Suppressor macrophage (primary cell): Measurements from ENCODE around the gene HECTD1.
"Not testable (repeated sequence)": the region's sequence is repeated elsewhere in the genome, so short reads cannot be mapped to it uniquely, and the experiment has no call there.

ENCODE experiments used
- DNase-seq, 4 experiments: peaks; one replicate each; pipeline ENCODE4 v3.0.0-alpha.2; 2020 to 2022

HECTD1 gene

GRCh38 chr14:31228533-31228932, 20.9 kb upstream of the HECTD1 start:
- DNase-seq: peak in 3 of 4 experiments; percentile 20 to 76 (median 73)

- no peak for DNase-seq
Observed at GRCh38 chr14:31224808-31225207, 17.2 kb upstream of the HECTD1 start.

GRCh38 chr14:31223331-31223730, 15.7 kb upstream of the HECTD1 start:
- DNase-seq: no peak

GRCh38 chr14:31222834-31223233, 15.2 kb upstream of the HECTD1 start:
- DNase-seq: no peak

GRCh38 chr14:31221266-31221665, 13.7 kb upstream of the HECTD1 start:
- no peak for DNase-seq

- DNase-seq: no peak
Observed at GRCh38 chr14:31219169-31219568, 11.6 kb upstream of the HECTD1 start.

GRCh38 chr14:31216359-31216758, 8.8 kb upstream of the HECTD1 start:
- DNase-seq: no peak

- peak in 2 of 4 experiments; percentile 34 to 38 for DNase-seq
Observed at GRCh38 chr14:31212893-31213292, 5.3 kb upstream of the HECTD1 start.

- DNase-seq: no peak
Observed at GRCh38 chr14:31209605-31210004, 2.0 kb upstream of the HECTD1 start.

GRCh38 chr14:31208546-31209424, 1.2 kb upstream of the HECTD1 start:
- DNase-seq: no peak

- DNase-seq: peak in 3 of 4 experiments; percentile 92 to 96 (median 92)
Observed at GRCh38 chr14:31207287-31207754, 272 bp downstream of the HECTD1 start.

- peak; percentile 44 to 69 (median 54) for DNase-seq
Observed at GRCh38 chr14:31206536-31207286, 882 bp downstream of the HECTD1 start.

- peak; percentile 12 to 47 (median 33) for DNase-seq
Observed at GRCh38 chr14:31205681-31206535, 1.7 kb downstream of the HECTD1 start.

GRCh38 chr14:31204593-31205534, 2.7 kb downstream of the HECTD1 start:
- DNase-seq: no peak

- DNase-seq: not testable (repeated sequence)
Observed at GRCh38 chr14:31203899-31204592, 3.5 kb downstream of the HECTD1 start.

- no peak for DNase-seq
Observed at GRCh38 chr14:31203414-31203742, 4.2 kb downstream of the HECTD1 start.

- DNase-seq: peak in 2 of 4 experiments; percentile 6 to 21
Observed at GRCh38 chr14:31201111-31201510, 6.5 kb downstream of the HECTD1 start.

- DNase-seq: no peak
Observed at GRCh38 chr14:31200702-31200990, 6.9 kb downstream of the HECTD1 start.

GRCh38 chr14:31197671-31198070, 9.9 kb downstream of the HECTD1 start:
- DNase-seq: no peak

- peak; percentile 3 to 50 (median 20) for DNase-seq
Observed at GRCh38 chr14:31196839-31197492, 10.6 kb downstream of the HECTD1 start.
